Muscle of arm (tissue), 12 donors: Measurements from ENCODE around the gene OLIG2. TPM values are rescaled to one million over a fixed set of nuclear protein-coding genes. Genes with fewer than 3 reads are reported as not detected.

Experiments used
- DNase-seq: peaks from one replicate; pipeline ENCODE4 v3.0.0-alpha.2; 2013
- polyA plus RNA-seq, 12 donors: library from polyadenylated mRNA; unstranded; fragments of 120-200 nt; gene quantifications; one replicate each; pipeline ENCODE4 v1.2.1, GENCODE V29; 2013; ENCODE audit not compliant: insufficient read length in 12 of 12

OLIG2 gene
- polyA plus RNA-seq, 12 donors: 0.14 to 0.16 TPM; not detected in 10

DNA sequence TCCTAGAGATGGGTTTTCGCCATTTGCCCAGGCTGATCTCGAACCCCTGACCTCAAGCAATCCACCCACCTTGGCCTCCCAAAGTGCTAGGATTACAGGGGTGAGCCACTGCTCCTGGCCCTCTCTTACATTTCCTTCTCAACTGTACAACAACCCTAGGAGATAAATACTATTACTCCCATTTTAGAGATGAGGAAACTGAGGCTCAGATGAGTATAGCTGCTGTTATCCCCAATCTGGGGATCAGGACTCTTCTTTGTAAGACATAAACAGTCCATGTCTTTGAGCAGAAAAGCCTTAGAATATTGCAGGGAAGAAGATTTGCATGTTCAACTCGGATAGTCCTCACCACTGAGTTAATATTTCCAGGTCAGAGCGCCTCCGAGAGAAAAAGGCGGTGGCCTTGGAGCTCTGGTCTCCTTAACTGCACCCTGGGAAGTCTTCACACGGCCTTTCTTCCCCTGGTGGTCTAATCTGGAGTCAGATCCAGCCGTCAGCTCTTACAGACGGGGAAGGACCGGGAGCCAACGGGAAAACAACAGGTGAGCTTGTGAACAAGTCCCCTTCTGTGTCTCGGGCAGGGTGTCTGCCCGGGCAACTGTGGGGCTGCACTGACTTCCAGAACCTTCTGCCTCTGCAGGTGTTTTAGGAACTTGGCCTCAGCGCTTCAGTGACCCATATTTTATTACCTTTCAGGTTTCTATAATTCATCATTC lies 38.3 kb downstream of the OLIG2 start:
- DNase-seq: no peak

DNA sequence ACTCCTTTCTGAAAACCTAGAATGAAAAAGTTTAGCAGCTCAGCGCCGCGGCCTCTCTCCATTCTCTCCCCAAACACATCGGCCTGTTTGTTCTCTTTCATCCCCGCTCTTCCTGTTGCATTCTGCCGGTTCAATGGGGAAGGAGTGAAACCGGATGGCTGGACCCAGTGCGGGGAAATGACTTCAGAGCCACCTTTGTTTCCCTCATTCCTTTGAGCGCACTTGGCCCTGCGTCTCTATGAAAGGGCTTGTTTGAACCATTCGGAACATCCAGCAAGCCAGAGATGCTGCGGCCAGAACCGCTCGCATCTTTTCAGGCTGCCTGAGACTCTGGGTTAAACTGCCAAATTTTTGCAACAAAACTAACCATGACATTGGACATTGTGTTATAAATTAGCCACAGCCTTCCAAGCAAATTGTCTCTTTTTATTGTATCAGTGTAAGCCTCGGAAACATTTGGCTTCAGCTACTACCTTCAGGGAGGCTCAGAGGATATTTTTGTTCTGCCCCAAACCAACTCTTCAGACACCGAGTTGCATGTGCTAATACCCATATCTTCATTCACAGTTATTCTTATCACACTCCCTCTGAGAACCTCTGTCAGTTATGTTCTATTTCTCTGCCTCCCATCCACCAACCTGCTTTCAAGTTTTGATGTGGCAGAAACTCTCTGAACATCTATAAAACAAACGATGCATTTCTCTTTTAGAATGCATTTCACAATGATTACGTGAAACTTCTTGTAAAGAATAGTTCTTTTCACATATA lies 39.1 kb downstream of the OLIG2 start:
- DNase-seq: no peak

DNA sequence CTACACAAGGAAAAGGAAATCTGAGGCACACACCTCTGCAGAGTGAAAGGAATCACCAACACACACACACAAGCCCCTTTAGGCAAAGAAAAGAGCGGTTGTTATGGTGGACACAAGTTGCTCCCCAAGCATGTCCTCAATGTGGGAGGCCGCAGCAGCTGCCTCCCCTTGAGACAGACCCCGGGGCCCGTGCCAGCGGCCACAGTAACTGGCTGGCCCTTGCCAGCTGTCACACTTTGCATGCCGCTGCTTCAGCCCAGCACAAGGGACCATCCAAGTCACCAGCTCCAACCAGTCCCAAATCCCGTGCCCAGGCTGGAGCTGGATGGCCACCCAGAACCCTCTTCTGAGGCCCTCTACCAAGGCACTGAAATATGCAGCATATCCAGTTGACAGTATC lies 41.3 kb downstream of the OLIG2 start:
- no peak for DNase-seq

DNA sequence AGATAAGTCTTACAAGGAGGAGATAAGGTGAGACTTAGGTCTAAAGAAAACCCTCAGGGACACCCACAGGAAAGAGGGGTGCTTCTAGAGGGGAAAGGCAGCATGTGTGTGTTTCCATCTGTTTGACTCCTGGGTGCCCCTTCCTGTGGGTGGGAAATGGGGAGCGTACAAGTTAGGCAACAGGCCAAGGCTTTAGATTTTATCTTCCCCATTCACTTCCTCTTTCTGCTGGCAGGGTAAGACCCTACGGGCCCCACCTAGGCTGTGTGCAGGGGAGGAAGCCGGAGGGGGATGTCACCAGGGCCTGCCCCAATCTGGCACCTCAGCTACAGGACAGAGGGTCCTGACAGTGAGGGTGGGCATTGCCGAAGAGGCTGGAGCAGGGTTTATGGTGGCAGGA lies 41.7 kb downstream of the OLIG2 start:
- DNase-seq: no peak

DNA sequence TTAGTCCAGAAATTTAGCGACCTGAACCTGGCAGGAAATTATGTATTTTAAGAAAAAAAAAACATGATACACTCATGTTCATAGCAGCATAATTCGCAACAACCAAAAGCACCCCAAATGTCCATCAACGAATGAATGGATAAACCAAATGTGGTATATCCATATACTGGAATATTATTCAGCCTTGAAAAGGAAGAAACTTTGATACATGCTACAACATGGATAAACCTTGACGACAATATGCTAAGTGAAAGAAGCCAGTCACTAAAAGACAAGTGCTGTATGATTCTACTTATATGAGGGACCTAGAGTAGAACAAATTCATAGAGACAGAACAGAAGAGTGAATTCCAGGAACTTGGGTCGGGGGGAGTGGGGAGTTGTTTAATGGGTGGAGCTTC lies 43.5 kb downstream of the OLIG2 start:
- no peak for DNase-seq

DNA sequence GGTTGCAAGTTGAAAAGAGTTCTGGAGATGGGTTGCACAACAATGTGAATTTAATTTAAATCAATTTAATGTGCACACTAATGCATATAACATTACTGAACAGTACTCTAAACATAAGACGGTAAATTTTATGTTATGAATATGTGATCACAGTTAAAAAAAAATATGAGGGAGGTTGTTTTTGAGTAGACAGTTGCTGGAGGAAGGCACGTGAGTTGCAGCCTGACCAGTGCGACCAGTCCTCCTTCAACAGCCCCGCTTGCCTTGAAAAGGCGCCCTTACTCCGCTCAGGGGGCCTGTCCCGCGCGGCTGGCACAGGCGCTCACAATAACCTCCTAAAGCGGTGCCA lies 43.9 kb downstream of the OLIG2 start:
- no peak for DNase-seq

DNA sequence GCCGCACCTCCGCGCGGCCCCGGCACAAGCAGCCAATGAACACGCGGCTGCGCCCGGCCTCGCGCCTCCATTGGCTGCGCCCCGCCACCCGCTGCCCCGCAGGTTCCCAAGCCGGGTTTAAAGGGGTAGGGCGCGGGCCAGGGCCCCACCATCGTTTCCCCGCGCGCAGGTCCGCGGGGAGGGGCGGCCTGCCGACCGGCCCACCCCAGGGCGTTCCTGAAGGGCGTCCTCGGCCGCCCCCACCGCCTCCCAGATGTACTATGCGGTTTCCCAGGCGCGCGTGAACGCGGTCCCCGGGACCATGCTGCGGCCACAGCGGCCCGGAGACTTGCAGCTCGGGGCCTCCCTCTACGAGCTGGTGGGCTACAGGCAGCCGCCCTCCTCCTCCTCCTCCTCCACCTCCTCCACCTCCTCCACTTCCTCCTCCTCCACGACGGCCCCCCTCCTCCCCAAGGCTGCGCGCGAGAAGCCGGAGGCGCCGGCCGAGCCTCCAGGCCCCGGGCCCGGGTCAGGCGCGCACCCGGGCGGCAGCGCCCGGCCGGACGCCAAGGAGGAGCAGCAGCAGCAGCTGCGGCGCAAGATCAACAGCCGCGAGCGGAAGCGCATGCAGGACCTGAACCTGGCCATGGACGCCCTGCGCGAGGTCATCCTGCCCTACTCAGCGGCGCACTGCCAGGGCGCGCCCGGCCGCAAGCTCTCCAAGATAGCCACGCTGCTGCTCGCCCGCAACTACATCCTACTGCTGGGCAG lies 44.4 kb downstream of the OLIG2 start, which contains the start of gene OLIG1:
TSS of gene OLIG1 (plus strand) at position 148 of the 750 bp plus-strand sequence. CDS start at position 254, 106 bp downstream.
- DNase-seq: no peak

DNA sequence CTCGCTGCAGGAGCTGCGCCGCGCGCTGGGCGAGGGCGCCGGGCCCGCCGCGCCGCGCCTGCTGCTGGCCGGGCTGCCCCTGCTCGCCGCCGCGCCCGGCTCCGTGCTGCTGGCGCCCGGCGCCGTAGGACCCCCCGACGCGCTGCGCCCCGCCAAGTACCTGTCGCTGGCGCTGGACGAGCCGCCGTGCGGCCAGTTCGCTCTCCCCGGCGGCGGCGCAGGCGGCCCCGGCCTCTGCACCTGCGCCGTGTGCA lies 44.9 kb downstream of the OLIG2 start:
- DNase-seq: no peak

DNA sequence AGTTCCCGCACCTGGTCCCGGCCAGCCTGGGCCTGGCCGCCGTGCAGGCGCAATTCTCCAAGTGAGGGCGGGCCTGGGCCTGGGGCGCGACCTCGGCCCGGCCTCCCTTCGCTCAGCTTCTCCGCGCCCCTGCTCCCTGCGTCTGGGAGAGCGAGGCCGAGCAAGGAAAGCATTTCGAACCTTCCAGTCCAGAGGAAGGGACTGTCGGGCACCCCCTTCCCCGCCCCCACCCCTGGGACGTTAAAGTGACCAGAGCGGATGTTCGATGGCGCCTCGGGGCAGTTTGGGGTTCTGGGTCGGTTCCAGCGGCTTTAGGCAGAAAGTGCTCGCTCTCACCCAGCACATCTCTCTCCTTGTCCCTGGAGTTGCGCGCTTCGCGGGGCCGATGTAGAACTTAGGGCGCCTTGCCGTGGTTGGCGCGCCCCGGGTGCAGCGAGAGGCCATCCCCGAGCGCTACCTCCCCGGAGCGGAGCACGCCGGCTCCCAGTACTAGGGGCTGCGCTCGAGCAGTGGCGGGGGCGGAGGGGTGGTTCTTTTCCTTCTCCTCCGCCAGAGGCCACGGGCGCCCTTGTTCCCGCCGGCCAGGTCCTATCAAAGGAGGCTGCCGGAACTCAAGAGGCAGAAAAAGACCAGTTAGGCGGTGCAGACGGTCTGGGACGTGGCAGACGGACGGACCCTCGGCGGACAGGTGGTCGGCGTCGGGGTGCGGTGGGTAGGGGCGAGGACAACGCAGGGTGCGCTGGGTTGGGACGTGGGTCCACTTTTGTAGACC lies 45.4 kb downstream of the OLIG2 start:
- no peak for DNase-seq

DNA sequence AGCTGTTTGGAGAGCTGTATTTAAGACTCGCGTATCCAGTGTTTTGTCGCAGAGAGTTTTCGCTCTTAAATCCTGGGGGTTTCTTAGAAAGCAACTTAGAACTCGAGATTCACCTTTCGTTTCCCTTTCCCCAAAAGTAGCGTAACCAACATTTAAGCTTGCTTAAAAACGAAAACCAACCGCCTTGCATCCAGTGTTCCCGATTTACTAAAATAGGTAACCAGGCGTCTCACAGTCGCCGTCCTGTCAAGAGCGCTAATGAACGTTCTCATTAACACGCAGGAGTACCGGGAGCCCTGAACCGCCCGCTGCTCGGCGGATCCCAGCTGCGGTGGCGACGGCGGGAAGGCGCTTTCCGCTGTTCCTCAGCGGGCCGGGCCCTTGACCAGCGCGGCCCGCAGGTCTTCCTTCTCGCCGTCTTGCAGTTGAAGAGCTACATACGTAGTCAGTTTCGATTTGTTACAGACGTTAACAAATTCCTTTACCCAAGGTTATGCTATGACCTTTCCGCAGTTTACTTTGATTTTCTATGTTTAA lies 46.1 kb downstream of the OLIG2 start:
- no peak for DNase-seq

DNA sequence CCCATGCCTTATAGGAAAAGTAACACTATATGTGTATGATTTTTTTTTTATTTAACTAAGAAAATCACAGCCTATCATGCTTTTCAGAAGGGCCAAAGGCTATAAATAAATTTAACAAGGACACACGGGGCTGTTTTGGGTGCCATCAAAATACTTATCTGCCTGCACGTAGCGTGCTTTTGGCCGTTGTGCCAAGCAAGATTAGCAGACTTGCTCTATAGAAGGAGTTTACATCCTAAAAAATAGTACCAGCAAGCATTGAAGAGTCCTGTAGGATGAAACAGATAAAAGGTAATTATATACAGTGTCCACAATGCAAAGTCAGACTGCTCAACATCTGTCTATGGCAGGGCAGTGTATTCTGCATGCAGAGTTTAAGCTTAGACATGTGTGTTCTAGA lies 47.9 kb downstream of the OLIG2 start:
- DNase-seq: no peak

DNA sequence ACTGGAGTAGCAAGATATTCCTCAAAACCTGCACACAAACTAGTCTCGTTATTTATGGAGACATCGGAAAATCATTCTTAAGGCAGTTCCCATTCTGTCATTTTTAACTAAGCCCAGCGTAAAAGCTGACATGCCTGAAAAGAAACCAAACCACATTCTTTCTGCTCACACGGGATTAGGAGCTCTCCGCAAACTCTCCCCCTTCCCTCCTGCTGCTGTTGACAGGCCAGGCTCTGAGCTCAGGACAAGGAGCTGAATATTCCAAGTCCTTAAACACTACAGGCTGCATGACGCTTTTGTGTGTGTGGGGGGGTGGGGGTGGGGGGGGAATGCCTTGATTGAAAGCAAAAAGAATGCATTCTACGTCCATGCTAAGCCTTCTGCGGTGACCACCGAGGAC lies 49.4 kb downstream of the OLIG2 start:
- no peak for DNase-seq

DNA sequence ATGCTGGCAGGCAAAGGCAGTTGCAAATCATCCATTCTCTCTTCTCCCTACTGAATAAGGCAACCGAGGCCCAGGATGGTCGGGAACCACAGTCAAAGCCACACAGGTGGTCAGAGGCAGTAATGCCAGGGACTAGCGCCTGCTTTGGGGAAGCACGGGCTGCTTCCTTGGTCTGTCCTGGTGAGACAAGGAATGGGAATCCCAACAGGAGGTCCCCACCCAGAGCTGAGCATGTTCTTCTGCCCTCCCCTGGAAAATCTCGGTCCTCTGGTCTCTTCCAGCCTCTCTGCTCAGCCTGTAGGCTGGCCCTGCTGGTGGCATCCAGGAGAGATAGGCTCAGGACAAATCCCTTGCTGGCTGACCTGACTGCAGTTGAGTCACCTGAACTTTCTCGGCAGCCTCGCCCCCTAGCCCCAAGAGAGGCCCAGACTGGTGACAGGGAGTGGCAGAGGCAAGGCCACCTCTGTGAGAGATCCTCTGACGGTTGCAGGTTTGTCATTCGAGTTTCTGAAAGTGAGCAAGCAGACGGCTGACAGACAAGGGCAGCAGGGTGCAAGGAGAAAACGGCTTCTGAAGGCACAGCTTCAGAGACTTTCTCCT lies 50.0 kb downstream of the OLIG2 start:
- no peak for DNase-seq

DNA sequence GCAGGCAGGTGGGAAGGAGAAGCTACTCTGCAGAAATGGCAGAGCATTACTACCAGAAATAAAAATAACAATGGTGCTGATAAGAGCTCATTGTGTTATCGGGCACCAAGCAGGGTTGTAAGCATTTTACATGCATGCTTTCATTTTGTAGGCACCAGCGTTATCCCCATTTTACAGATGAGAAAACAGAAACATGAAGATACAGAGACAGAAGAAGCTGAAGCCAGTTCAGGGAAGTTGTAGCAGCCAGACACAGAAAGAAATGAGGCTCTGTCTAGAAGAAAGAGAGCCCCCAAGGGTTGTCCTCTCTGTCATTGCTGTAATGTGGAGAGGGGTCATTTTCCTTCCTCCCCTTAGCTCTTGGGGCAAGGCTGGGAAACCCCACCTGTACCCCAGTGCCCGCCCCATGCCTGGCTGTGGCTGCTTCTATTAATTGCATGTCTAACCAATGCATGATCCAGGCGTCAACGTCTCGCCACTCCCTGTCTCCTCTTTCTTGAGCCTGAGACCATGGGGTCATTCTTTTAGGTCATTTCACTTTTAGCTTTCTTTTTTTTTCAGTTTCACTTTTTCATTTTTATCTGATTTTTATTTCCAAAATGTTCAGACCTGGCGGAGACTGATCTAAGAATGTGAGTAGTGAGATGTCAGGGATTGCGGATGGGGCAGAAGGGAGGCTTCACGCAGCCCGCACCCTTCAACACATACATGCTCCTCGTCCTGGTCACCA lies 51.0 kb downstream of the OLIG2 start:
- no peak for DNase-seq

Other genes with a start within 250 kb of the OLIG2 start
- gene OLIG1, start 44.2 kb downstream of the OLIG2 start, polyA plus RNA-seq: under 1 TPM in 9 of 12 donors, not detected in 3; 0.11 to 0.49 (median 0.36) TPM
- 10 to 100 TPM in 7 of 12 donors, 1 to 10 TPM in 4, not detected in 1; 7.4 to 19.4 (median 12.3) TPM for gene IFNAR2, start 204.0 kb downstream of the OLIG2 start, polyA plus RNA-seq
- gene IL10RB, start 240.4 kb downstream of the OLIG2 start, polyA plus RNA-seq: 10 to 100 TPM in 11 of 12 donors, not detected in 1; 13.8 to 29.1 (median 21.0) TPM